ENCODE data around the gene CLK1. TPM values are rescaled to one million over a fixed set of nuclear protein-coding genes. Genes with fewer than 3 reads are reported as not detected.

The CLK1 gene
- total and polyA plus RNA-seq, 2 of the 13 experiments (the other 11 are each of a cell fraction or from before 2014, with no cell fraction given), result 66.6 to 101 TPM

GRCh38 chr2:200888704-200889625, 24.5 kb upstream of the CLK1 start, which contains the start of the genes NIF3L1 and PPIL3:
TSS of gene NIF3L1 (plus strand) at chr2:200889371. CDS start at chr2:200891944, 2,573 bp downstream.
TSS of gene PPIL3 (minus strand) at chr2:200889077. CDS start at chr2:200887615, 1,462 bp downstream.
- POLR2A ChIA-PET, result interaction anchor here (0.7 to 2.1 kb wide), 43 partner anchors 9 to 583 kb away, joined by 3 to 80 read pairs (median 5); partner anchors contain the start of genes AOX1, BZW1, CASP10 and CFLAR
- Histone ChIP-seq H3K9ac (ENCODE audit: insufficient read depth, low read depth, low read length) (peak within 1 kb of the TSS; percentile 97), H3K79me2 (ENCODE audit: insufficient read depth, low read length) (peaks cover 39% of the 10 kb centered on the region), H4K20me1 (ENCODE audit: insufficient read depth, low read length) (no peaks in the 10 kb centered on the region), H3K27me3 (ENCODE audit: control insufficient read depth in 1 of 2, insufficient read depth in 2 of 2, low read length in 2 of 2) (no peaks in the 10 kb centered on the region; a peak in 2 of 5 replicates), H3K4me1 (ENCODE audit: insufficient read depth, low read length) (peaks cover 34% of the 10 kb centered on the region), H3K36me3 (replicated peaks in 1 of 2; ENCODE audit: control insufficient read depth in 1 of 2, insufficient read depth in 2 of 2, low read length in 2 of 2) (peaks cover 4 to 17% of the 10 kb centered on the region in 2 experiments; a peak in 4 of 5 replicates), H3K4me3 (replicated peaks in 1 of 3; ENCODE audit: insufficient read depth in 1 of 3, low read depth in 2 of 3, low read length in 3 of 3) (peak within 1 kb of the TSS; percentile 79 to 92 (median 90)), H2AFZ (ENCODE audit: low read length) (peak within 1 kb of the TSS; percentile 87), H3K27ac (ENCODE audit: extremely low read length, insufficient read depth, low read length) (peak within 1 kb of the TSS; percentile 97), H3K9me3 (ENCODE audit: low read length) (no peaks in the 10 kb centered on the region), H3K4me2 (ENCODE audit: low read depth, low read length) (peak within 1 kb of the TSS; percentile 86)
- CTCF ChIA-PET (ENCODE audit: low intra/inter-chr PET ratio, low total read pairs), result no interaction called here
- peak; percentile 90 for ATAC-seq
- DNase-seq (ENCODE audit: low spot score), result peak; percentile 99
- under 1% methylated on average over 47 of the region's 50 CpGs for WGBS (ENCODE audit: low lambda C conversion rate)
- BruUV-seq (replicated peaks), result TSS peak; percentile 76
- in situ Hi-C loops (cut with HindIII; ENCODE audit: extremely low pct_ligation_motif_present, low pct_unique_long_range_greater_than_20kb), result no loop called here
- intact Hi-C loops (cut with micrococcal nuclease; ENCODE audit: unreplicated experiment), result loop anchor here (1.0 to 10.0 kb wide), 5 partner anchors 25 to 228 kb away; partner anchors contain the start of genes BZW1, CFLAR and CLK1
- FAIRE-seq, result peak; percentile 86
- TF ChIP-seq EP300 (IDR thresholded peaks at IDR 0.05; ENCODE audit: low read depth in 2 of 2, low read length in 2 of 2), result peak; percentile 30 to 68; a peak in 2 of 4 replicates
- no peak; the same call in none of the 2 replicates for TF ChIP-seq EP300 (CRISPR knock-in tag; IDR thresholded peaks at IDR 0.05; ENCODE audit: borderline replicate concordance)
- TF ChIP-seq DNMT3B (CRISPR knock-in tag; conservative IDR thresholded peaks at IDR 0.05), result 0 out of 2 replicates have a peak, but pooled peaks have one; percentile 29
- no peak; the same call in 1 of the 2 replicates for TF ChIP-seq HOXA9 (CRISPR knock-in tag; IDR thresholded peaks at IDR 0.05; ENCODE audit: borderline replicate concordance)
- TF ChIP-seq, protein P1, sequence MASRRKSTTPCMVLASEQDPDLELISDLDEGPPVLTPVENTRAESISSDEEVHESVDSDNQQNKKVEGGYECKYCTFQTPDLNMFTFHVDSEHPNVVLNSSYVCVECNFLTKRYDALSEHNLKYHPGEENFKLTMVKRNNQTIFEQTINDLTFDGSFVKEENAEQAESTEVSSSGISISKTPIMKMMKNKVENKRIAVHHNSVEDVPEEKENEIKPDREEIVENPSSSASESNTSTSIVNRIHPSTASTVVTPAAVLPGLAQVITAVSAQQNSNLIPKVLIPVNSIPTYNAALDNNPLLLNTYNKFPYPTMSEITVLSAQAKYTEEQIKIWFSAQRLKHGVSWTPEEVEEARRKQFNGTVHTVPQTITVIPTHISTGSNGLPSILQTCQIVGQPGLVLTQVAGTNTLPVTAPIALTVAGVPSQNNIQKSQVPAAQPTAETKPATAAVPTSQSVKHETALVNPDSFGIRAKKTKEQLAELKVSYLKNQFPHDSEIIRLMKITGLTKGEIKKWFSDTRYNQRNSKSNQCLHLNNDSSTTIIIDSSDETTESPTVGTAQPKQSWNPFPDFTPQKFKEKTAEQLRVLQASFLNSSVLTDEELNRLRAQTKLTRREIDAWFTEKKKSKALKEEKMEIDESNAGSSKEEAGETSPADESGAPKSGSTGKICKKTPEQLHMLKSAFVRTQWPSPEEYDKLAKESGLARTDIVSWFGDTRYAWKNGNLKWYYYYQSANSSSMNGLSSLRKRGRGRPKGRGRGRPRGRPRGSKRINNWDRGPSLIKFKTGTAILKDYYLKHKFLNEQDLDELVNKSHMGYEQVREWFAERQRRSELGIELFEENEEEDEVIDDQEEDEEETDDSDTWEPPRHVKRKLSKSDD (CRISPR knock-in tag; IDR thresholded peaks at IDR 0.05; ENCODE audit: low read depth), result peak; percentile 92
- peak; percentile 82 for TF ChIP-seq ZKSCAN8 (CRISPR knock-in tag; IDR thresholded peaks at IDR 0.05; ENCODE audit: borderline replicate concordance)
- TF ChIP-seq CENPT (CRISPR knock-in tag; IDR thresholded peaks at IDR 0.05; ENCODE audit: low read depth), result peak; percentile 86; the same call in 1 of the 2 replicates
- TF ChIP-seq ATF1 (CRISPR knock-in tag; IDR thresholded peaks at IDR 0.05), result peak; percentile 94
- TF ChIP-seq ZNF530 (CRISPR knock-in tag; IDR thresholded peaks at IDR 0.05; ENCODE audit: low read depth), result no peak
- no peak for TF ChIP-seq MAFF (IDR thresholded peaks at IDR 0.05; ENCODE audit: low read depth, low read length)
- TF ChIP-seq ZNF547 (CRISPR knock-in tag; IDR thresholded peaks at IDR 0.05), result peak; percentile 81
- peak; percentile 96 for TF ChIP-seq ARID3A (IDR thresholded peaks at IDR 0.05; ENCODE audit: low read depth, low read length)
- TF ChIP-seq, protein P2, sequence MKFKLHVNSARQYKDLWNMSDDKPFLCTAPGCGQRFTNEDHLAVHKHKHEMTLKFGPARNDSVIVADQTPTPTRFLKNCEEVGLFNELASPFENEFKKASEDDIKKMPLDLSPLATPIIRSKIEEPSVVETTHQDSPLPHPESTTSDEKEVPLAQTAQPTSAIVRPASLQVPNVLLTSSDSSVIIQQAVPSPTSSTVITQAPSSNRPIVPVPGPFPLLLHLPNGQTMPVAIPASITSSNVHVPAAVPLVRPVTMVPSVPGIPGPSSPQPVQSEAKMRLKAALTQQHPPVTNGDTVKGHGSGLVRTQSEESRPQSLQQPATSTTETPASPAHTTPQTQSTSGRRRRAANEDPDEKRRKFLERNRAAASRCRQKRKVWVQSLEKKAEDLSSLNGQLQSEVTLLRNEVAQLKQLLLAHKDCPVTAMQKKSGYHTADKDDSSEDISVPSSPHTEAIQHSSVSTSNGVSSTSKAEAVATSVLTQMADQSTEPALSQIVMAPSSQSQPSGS (CRISPR knock-in tag; IDR thresholded peaks at IDR 0.05), result peak; percentile 94
- TF ChIP-seq, protein P3, sequence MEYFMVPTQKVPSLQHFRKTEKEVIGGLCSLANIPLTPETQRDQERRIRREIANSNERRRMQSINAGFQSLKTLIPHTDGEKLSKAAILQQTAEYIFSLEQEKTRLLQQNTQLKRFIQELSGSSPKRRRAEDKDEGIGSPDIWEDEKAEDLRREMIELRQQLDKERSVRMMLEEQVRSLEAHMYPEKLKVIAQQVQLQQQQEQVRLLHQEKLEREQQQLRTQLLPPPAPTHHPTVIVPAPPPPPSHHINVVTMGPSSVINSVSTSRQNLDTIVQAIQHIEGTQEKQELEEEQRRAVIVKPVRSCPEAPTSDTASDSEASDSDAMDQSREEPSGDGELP (IDR thresholded peaks at IDR 0.05; ENCODE audit: borderline replicate concordance, low read depth), result peak; percentile 66; the same call in 1 of the 2 replicates
- no peak; a peak in 1 of 4 replicates for TF ChIP-seq NR2F1 (CRISPR knock-in tag; IDR thresholded peaks at IDR 0.05)
